ENCODE data around the gene RAP2C.

RAP2C gene

DNA sequence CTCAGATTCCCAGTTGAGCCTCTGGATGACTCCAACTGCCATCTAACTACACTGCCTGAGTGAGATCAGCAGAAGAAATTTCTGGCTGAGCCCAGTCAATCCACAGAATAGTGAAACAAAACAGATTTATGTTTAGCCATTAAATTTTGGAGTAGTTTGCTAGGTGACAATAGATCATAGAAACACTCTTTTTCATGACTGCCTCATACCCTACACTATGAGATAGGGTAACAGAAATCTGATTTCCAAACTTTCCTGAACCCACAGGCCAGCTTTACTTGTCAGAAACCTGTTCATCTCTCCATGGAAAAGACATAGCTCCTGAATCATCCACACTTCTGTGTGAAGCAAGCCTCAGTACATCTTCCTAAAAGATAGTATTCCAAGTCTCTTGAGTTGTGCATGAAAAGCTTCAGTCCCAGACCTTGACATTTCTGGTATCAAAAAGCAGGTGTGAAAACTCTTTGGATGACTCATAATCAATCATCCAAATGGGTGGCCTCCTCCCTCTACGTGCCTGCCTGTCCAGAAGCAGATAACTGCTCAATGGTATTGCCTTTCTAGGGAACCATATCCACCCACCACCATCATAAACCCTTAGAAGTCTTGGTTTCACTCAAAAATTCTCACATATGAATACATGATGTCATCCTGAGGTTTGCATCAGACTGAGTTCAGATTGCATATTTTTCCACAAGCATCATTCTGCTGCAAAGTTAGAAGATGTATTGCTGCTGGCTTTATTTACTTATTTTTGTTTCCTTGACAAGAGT is 47.5 kb upstream of the RAP2C start (continued):
- TF ChIP-seq, protein P1, sequence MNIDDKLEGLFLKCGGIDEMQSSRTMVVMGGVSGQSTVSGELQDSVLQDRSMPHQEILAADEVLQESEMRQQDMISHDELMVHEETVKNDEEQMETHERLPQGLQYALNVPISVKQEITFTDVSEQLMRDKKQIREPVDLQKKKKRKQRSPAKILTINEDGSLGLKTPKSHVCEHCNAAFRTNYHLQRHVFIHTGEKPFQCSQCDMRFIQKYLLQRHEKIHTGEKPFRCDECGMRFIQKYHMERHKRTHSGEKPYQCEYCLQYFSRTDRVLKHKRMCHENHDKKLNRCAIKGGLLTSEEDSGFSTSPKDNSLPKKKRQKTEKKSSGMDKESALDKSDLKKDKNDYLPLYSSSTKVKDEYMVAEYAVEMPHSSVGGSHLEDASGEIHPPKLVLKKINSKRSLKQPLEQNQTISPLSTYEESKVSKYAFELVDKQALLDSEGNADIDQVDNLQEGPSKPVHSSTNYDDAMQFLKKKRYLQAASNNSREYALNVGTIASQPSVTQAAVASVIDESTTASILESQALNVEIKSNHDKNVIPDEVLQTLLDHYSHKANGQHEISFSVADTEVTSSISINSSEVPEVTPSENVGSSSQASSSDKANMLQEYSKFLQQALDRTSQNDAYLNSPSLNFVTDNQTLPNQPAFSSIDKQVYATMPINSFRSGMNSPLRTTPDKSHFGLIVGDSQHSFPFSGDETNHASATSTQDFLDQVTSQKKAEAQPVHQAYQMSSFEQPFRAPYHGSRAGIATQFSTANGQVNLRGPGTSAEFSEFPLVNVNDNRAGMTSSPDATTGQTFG (tag by site-specific recombination; IDR thresholded peaks at IDR 0.05; ENCODE audit: borderline replicate concordance), result no peak
- TF ChIP-seq ZXDB (tag by site-specific recombination; IDR thresholded peaks at IDR 0.05) (no peak), BCL11B (tag by site-specific recombination; IDR thresholded peaks at IDR 0.05; ENCODE audit: low read depth) (no peak), ZNF548 (tag by site-specific recombination; IDR thresholded peaks at IDR 0.05) (no peak), ZIC2 (tag by site-specific recombination; IDR thresholded peaks at IDR 0.05) (no peak), SCRT1 (tag by site-specific recombination; IDR thresholded peaks at IDR 0.05; ENCODE audit: borderline replicate concordance) (no peak)
- TF ChIP-seq, protein P2, sequence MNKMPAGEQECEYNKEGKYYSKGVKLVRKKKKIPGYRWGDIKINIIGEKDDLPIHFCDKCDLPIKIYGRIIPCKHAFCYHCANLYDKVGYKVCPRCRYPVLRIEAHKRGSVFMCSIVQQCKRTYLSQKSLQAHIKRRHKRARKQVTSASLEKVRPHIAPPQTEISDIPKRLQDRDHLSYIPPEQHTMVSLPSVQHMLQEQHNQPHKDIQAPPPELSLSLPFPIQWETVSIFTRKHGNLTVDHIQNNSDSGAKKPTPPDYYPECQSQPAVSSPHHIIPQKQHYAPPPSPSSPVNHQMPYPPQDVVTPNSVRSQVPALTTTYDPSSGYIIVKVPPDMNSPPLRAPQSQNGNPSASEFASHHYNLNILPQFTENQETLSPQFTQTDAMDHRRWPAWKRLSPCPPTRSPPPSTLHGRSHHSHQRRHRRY (tag by site-specific recombination; IDR thresholded peaks at IDR 0.05), result no peak
- TF ChIP-seq, protein P3, sequence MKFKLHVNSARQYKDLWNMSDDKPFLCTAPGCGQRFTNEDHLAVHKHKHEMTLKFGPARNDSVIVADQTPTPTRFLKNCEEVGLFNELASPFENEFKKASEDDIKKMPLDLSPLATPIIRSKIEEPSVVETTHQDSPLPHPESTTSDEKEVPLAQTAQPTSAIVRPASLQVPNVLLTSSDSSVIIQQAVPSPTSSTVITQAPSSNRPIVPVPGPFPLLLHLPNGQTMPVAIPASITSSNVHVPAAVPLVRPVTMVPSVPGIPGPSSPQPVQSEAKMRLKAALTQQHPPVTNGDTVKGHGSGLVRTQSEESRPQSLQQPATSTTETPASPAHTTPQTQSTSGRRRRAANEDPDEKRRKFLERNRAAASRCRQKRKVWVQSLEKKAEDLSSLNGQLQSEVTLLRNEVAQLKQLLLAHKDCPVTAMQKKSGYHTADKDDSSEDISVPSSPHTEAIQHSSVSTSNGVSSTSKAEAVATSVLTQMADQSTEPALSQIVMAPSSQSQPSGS (tag by site-specific recombination; IDR thresholded peaks at IDR 0.05; ENCODE audit: low read depth), result peak; percentile 78
- TF ChIP-seq, protein P4, sequence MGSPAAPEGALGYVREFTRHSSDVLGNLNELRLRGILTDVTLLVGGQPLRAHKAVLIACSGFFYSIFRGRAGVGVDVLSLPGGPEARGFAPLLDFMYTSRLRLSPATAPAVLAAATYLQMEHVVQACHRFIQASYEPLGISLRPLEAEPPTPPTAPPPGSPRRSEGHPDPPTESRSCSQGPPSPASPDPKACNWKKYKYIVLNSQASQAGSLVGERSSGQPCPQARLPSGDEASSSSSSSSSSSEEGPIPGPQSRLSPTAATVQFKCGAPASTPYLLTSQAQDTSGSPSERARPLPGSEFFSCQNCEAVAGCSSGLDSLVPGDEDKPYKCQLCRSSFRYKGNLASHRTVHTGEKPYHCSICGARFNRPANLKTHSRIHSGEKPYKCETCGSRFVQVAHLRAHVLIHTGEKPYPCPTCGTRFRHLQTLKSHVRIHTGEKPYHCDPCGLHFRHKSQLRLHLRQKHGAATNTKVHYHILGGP (tag by site-specific recombination; IDR thresholded peaks at IDR 0.05), result peak; percentile 72

- Histone ChIP-seq H3K4me3 (ENCODE audit: low read depth, low read length) (no peak overlapping the region), H3K36me3 (ENCODE audit: control insufficient read depth in 2 of 2, insufficient read depth in 1 of 2, low read length in 2 of 2) (no peaks in the 10 kb centered on the region), H3K27ac (ENCODE audit: extremely low read depth, low read depth, low read length) (no peak overlapping the region), H3K4me1 (ENCODE audit: control insufficient read depth, insufficient read depth, low read length) (no peaks in the 10 kb centered on the region), H3K9me3 (ENCODE audit: control insufficient read depth, insufficient read depth, low read depth, low read length) (no peaks in the 10 kb centered on the region)
- no peak for TF ChIP-seq GLIS2 (tag by site-specific recombination; IDR thresholded peaks at IDR 0.05)
- peak; percentile 94 for TF ChIP-seq ZNF558 (tag by site-specific recombination; IDR thresholded peaks at IDR 0.05)
- ChIA-PET POLR2A (no interaction called here), CTCF (no interaction called here)
These were observed 43.9 kb upstream of the RAP2C start for GRCh38 chrX:132263127-132263526.

GRCh38 chrX:132258509-132258908 is 39.3 kb upstream of the RAP2C start:
- Histone ChIP-seq H3K9me3 (ENCODE audit: control insufficient read depth, insufficient read depth, low read depth, low read length) (no peaks in the 10 kb centered on the region), H3K4me1 (ENCODE audit: control insufficient read depth, insufficient read depth, low read length) (no peaks in the 10 kb centered on the region), H3K4me3 (ENCODE audit: low read depth, low read length) (no peak overlapping the region), H3K36me3 (ENCODE audit: control insufficient read depth in 2 of 2, insufficient read depth in 1 of 2, low read length in 2 of 2) (no peaks in the 10 kb centered on the region), H3K27ac (ENCODE audit: extremely low read depth, low read depth, low read length) (no peak overlapping the region)
- CTCF ChIA-PET, result no interaction called here
- POLR2A ChIA-PET, result no interaction called here
- no peak for TF ChIP-seq ZNF561 (tag by site-specific recombination; IDR thresholded peaks at IDR 0.05; ENCODE audit: borderline replicate concordance)
- no peak for TF ChIP-seq ZFP69B (tag by site-specific recombination; IDR thresholded peaks at IDR 0.05)

Measured in HEK293 (cell line).